HG02763 (cell line): ENCODE data around the gene MRPL1.
"Not testable (repeated sequence)": the region's sequence is repeated elsewhere in the genome, so short reads cannot be mapped to it uniquely, and the experiment has no call there.

Source experiments
- ATAC-seq: cut with Tn5 transposase; IDR thresholded peaks from one replicate; pipeline ENCODE4 v1.9.1; 2021; ENCODE audit warnings: mild to moderate bottlenecking, moderate library complexity; ENCODE audit not compliant: unreplicated experiment

The MRPL1 gene

GRCh38 chr4:77849278-77849965 lies 13.2 kb upstream of the MRPL1 start:
- no peak for ATAC-seq

- ATAC-seq = peak; percentile 87
These were observed 9.6 kb upstream of the MRPL1 start for GRCh38 chr4:77852892-77853495.

- ATAC-seq = no peak
These were observed 8.1 kb upstream of the MRPL1 start for GRCh38 chr4:77854431-77855111.

GRCh38 chr4:77856152-77856551 lies 6.5 kb upstream of the MRPL1 start:
- no peak for ATAC-seq

- no peak for ATAC-seq
These were observed 3.4 kb upstream of the MRPL1 start for GRCh38 chr4:77859256-77859655.

- no peak for ATAC-seq
These were observed 1.1 kb upstream of the MRPL1 start for GRCh38 chr4:77861495-77861894.

- not testable (repeated sequence) for ATAC-seq
These were observed 711 bp downstream of the MRPL1 start for GRCh38 chr4:77863341-77863740.

- ATAC-seq = no peak
These were observed 2.6 kb downstream of the MRPL1 start for GRCh38 chr4:77865259-77865658.

- ATAC-seq = no peak
These were observed 10.3 kb downstream of the MRPL1 start for GRCh38 chr4:77872723-77873445.

- ATAC-seq = no peak
These were observed 14.5 kb downstream of the MRPL1 start for GRCh38 chr4:77877167-77877566.

- no peak for ATAC-seq
These were observed 15.3 kb downstream of the MRPL1 start for GRCh38 chr4:77877771-77878565.

- no peak for ATAC-seq
These were observed 18.2 kb downstream of the MRPL1 start for GRCh38 chr4:77880784-77881183.

GRCh38 chr4:77881460-77882295 lies 19.0 kb downstream of the MRPL1 start:
- ATAC-seq = no peak

GRCh38 chr4:77893451-77893850 lies 30.8 kb downstream of the MRPL1 start:
- no peak for ATAC-seq

GRCh38 chr4:77899607-77900006 lies 37.0 kb downstream of the MRPL1 start:
- ATAC-seq = no peak

- ATAC-seq = no peak
These were observed 40.6 kb downstream of the MRPL1 start for GRCh38 chr4:77903186-77903585.

GRCh38 chr4:77905651-77906263 lies 43.1 kb downstream of the MRPL1 start:
- no peak for ATAC-seq

- no peak for ATAC-seq
These were observed 48.0 kb downstream of the MRPL1 start for GRCh38 chr4:77910676-77911075.

- ATAC-seq = no peak
These were observed 48.5 kb downstream of the MRPL1 start for GRCh38 chr4:77911091-77911490.
